Dermis blood vessel endothelial cell (primary cell): Measurements from ENCODE around the gene PPEF2. TPM values are rescaled to one million over a fixed set of nuclear protein-coding genes. Genes with fewer than 3 reads are reported as not detected.

ENCODE experiments used
- DNase-seq: peaks from one replicate; pipeline ENCODE4 v3.0.0; 2010
- total RNA-seq: library from RNA; depleted of rRNA; stranded (reverse); fragments of >200 nt; gene quantifications from 2 replicates; pipeline ENCODE4 v1.2.3, GENCODE V29; 2014

The PPEF2 gene
- total RNA-seq, 1 donor from 2014 or later: not detected

- DNase-seq: no peak
Measured at GRCh38 chr4:75830906-75831305, 71.3 kb downstream of the PPEF2 start.

- no peak for DNase-seq
Measured at GRCh38 chr4:75823812-75824211, 78.4 kb downstream of the PPEF2 start.

GRCh38 chr4:75822416-75822815 is 79.8 kb downstream of the PPEF2 start:
- DNase-seq: no peak

DNA sequence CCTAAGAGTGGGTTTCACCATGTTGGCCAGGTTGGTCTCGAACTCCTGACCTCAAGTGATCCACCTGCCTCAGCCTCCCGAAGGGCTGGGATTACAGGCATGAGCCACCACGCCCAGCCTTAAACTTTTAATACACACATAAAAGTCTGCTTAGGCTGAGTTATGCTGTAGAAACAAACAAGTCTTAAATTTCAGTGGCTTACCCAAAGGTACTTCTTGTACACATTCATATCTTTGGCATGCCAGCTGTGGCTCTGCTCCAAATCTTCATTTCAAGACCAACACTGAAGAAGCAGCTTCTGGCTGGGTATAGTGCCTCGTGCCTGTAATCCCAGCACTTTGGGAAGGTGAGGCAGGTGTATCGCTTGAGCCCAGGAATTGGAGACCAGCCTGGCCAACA is 80.3 kb downstream of the PPEF2 start:
- no peak for DNase-seq

GRCh38 chr4:75821216-75821615 is 81.0 kb downstream of the PPEF2 start:
- DNase-seq: no peak

GRCh38 chr4:75820676-75821075 is 81.6 kb downstream of the PPEF2 start:
- DNase-seq: no peak

- DNase-seq: no peak
Measured at GRCh38 chr4:75820197-75820596, 82.1 kb downstream of the PPEF2 start.

GRCh38 chr4:75819121-75819520 is 83.1 kb downstream of the PPEF2 start:
- no peak for DNase-seq

DNA sequence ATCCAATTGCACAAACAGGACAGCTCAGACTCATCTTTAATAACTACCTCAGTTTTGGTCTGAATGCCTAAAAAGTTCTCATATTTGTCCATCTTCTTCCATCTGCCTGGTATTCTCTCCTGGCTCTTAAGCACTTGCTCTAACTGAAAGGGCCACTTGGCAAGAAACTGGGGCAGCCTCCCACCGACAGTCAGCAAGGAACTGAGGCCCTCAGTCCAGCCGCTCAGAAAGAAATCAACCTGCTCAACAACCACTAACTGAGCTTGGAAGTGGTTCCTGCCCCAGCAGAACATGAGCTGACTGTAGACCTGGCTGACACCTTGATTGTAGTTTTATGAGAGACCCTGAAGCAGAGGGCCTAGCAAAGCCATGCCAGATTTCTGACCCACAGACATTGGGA is 84.4 kb downstream of the PPEF2 start:
- no peak for DNase-seq

Other genes starting within 250 kb of the PPEF2 start
- gene G3BP2, start 229.0 kb downstream of the PPEF2 start, total RNA-seq: 239 and 264 TPM in 2 replicates
- gene USO1, start 177.9 kb downstream of the PPEF2 start, total RNA-seq: 105 and 141 TPM in 2 replicates
- gene NAAA, start 38.6 kb upstream of the PPEF2 start, total RNA-seq: 34.5 and 65.9 TPM in 2 replicates
- gene SDAD1, start 88.5 kb upstream of the PPEF2 start, total RNA-seq: 26.9 and 39.6 TPM in 2 replicates
- gene CXCL9, start 105.1 kb upstream of the PPEF2 start, total RNA-seq: not detected in 2 replicates
- gene CXCL10, start 121.0 kb upstream of the PPEF2 start, total RNA-seq: 0.14 and 1.4 TPM in 2 replicates
- 2.0 and 2.7 TPM in 2 replicates for gene CXCL11, start 133.6 kb upstream of the PPEF2 start, total RNA-seq
- not detected in 2 replicates for gene ART3, start 172.3 kb upstream of the PPEF2 start, total RNA-seq
- gene NUP54, start 245.9 kb upstream of the PPEF2 start, total RNA-seq: 59.1 and 64.8 TPM in 2 replicates